Tongue (tissue), 2 donors: ENCODE results near the gene RNF145. TPM values are rescaled to one million over a fixed set of nuclear protein-coding genes. Genes with fewer than 3 reads are reported as not detected.
"Not testable (repeated sequence)": the region's sequence is repeated elsewhere in the genome, so short reads cannot be mapped to it uniquely, and the experiment has no call there.

Experiments
- DNase-seq: peaks from one replicate; pipeline ENCODE4 v3.0.0-alpha.2; 2015
- total RNA-seq: library from RNA; depleted of rRNA; stranded (reverse); fragments of >200 nt; gene quantifications from one replicate; pipeline ENCODE4 v1.2.3, GENCODE V29; 2014

The RNF145 gene
- total RNA-seq, 1 donor from 2014 or later, result 52.9 TPM

GRCh38 chr5:159190170-159190569 lies 19.2 kb downstream of the RNF145 start:
- DNase-seq, result no peak

- DNase-seq, result no peak
These were observed 20.0 kb downstream of the RNF145 start for GRCh38 chr5:159189310-159189709.

DNA sequence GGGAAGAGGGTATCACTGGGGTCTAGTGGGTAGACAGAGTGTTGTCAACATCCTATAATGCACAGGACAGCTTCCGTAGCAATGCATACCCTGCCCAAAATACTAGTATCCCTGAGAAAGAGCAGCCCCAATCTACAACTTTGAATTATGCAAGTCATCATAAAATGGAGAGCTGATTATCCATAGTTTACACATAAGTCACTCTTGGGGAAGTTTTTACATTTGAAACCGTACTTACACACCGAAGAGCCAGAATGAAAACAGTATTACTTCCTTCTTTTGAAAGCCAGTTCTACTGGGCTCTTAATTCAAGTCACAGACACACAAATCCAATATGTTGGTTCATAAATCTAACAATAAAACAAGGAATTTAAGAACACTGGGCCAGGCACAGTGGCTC lies 21.6 kb downstream of the RNF145 start:
- DNase-seq, result no peak

DNA sequence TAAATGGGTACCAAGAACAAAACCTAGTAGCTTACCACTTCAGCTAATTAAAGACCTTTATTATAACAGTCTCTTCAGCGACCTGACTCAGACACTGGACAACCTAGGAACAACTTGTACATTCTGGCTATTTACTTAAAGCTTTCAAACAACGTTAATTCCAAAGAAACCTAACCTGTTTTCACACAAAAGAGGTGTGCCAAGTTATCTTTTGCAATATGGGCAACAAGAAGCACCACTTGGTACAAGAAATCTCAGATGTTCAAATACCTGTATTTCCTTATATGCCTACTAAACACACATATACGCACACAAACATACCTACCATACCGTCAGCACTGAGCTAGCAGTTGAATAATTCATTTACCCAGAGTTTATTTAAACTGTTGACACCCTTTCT lies 23.0 kb downstream of the RNF145 start:
- DNase-seq, result peak; percentile 31

- DNase-seq, result no peak
These were observed 23.6 kb downstream of the RNF145 start for GRCh38 chr5:159185773-159186172.

DNA sequence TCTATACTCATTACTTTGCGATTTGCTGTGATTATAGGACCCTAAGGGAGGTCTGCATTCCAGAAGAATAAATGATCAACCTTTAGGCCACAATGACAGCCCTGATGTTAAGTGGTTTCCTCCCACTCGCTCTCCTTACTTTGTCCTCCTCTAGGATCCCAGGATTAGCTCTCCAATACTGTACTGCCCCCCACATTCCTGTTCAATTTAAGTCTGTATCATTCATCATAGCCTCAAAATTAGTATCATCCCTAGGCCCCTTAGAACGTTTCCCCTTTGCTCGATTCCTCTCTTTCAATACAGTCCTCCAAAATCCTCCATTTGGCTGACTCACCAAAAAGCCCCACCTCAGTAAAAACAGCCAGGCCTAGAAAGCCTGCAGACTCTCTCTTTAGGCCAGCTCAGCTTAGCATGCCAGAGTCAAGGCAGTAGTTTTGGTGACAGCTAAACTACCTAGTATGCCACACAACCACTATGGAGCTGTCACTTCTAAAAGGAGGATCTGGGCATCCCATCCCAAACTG lies 24.4 kb downstream of the RNF145 start:
- DNase-seq, result no peak

GRCh38 chr5:159184236-159184635 lies 25.1 kb downstream of the RNF145 start:
- DNase-seq, result no peak

DNA sequence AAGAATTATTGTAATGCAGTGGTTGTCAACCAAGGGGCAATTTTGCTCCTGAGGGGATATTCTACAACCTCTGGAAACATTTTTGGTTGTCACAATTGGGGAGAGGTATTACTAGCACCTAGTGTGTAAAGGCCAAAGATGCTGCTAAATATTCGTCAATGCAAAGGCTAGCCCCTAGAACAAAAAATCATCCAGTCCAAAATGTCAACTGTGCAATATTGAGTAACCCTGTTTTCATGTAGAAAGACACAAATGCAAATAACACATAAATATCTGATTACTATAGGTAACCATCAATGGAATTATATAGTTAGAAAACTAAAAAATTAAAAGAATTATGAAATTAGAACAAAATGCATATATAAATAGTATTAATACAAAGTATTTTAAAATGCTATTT lies 26.1 kb downstream of the RNF145 start:
- DNase-seq, result no peak

- peak; percentile 17 for DNase-seq
These were observed 26.7 kb downstream of the RNF145 start for GRCh38 chr5:159182691-159183090.

GRCh38 chr5:159181651-159182050 lies 27.7 kb downstream of the RNF145 start:
- no peak for DNase-seq

DNA sequence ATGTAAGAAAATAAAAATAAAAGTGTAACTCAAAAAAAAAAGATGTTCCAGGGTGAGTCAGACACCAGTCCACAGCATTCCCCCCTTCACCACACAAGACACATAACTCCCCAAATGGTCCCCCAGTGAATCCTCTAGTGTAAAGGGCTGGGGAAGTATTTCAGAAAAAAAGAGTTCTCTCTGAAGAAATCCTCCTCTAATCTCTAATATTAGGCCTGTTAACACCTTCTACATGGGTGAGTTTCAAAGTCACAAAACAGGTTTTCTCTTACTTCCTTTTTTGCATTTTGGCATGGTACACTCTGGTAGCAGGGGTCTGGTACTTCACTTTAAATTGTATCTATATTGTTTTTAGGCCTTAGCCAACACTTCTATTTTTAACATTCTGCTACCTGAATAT lies 28.2 kb downstream of the RNF145 start:
- peak; percentile 5 for DNase-seq

- DNase-seq, result no peak
These were observed 29.6 kb downstream of the RNF145 start for GRCh38 chr5:159179529-159180305.

- peak; percentile 40 for DNase-seq
These were observed 30.4 kb downstream of the RNF145 start for GRCh38 chr5:159178978-159179377.

DNA sequence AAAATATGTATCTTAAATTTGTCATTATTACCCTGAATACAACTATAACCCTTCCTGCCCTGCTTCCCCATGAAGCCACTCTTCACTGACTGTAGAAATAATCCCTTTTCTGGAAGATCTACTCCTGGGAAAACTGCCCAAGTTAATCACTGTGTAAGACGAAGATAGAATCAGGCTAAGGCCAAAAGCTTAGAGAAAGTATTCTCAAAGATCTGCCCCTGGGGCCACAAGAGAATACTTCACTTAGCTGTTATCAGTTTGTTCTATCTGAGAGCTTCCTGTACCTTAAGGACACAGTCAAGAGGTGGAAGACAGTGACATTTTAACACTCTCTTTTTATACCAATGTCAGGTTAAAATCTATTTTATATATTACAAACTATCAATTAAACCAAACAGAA lies 33.8 kb downstream of the RNF145 start:
- DNase-seq, result no peak

DNA sequence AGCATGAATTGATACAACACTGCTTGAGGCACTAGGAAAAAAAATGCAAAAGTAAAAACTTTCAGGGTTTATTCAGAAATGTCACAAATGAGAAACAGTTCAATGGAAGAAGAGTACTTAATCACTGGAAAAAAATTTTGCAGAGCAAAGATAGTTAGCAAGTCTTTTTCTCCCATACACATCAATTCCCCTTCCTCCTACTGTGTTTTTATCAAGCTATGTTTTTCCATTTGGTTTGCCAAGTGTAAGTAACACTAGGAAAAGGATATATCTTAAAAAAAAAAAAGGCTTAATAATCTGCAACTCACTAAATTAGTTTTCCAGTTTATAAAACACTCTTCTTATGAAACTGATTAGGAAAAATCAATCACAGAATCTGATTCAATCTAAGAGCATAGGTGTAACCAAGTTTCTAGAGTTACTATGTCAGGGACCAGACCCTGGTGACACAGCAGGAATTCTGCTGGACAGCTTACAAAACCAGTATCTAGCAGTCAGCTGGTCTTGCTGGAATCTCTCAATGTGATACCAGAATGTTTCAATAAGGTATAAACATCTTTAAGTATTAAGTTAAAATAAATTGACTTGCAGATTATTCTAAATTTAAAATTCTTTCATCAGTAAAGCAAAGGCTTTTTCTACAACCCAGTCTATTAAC lies 34.7 kb downstream of the RNF145 start:
- DNase-seq, result no peak

GRCh38 chr5:159171274-159171673 lies 38.1 kb downstream of the RNF145 start:
- DNase-seq, result no peak

DNA sequence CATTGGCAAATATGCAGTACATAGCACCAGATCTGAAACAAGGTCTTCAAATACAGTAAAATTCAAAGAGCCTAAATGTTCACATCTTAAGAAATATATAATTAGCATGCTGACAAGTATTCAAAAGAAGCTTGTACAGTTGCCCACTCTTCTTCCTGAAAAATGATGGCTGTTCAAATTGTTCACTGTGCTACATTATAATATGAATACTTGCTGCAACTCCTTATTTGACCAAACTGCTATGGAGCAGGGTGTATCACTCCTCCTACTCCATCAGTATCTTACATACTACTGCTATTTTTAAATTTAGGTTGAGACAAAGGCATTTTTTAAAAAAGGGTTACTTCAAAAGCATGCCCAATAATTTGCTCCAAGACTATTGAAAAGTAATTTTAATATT lies 39.3 kb downstream of the RNF145 start:
- no peak for DNase-seq

- DNase-seq, result no peak
These were observed 42.9 kb downstream of the RNF145 start for GRCh38 chr5:159166416-159166815.

GRCh38 chr5:159163701-159164046 lies 45.7 kb downstream of the RNF145 start:
- no peak for DNase-seq

- DNase-seq, result no peak
These were observed 46.2 kb downstream of the RNF145 start for GRCh38 chr5:159163027-159163700.

DNA sequence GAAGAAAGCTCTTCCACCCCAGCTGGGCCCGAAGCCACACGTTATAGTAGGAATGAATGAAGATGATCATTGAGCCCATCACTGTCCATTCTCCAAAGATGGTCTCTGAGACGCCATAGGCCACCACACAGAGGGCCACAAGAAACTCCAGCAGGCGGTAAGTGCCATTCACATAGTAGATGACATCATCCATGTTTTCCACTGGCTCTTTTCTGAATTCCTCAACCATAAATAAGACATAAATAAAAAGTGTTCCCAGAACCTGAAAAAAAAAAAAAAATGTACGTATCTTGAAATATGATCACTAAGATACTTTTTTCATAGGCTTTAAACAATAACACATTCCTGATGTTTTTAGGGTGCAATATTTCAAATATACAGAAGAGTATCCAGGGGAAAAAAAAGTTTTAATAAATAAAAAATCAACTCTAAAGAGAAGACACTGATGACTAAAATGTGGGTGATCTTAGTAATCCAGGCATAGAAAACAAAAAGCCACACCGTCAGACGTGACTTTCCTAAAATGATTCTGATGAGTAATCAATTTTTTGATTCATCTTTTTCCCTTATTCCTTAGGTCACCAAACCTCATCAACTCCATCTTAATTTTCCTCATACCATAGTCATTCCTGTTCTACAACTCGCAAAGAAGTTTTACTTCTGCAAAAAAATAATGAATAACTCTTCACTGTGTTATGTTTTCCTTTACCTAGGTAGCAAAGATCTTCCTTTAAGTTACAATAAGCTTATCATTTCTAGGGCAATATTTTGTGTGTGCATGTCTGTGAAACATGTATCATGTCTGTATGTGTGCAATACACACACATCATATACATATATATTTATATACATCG lies 47.8 kb downstream of the RNF145 start:
- DNase-seq, result no peak

DNA sequence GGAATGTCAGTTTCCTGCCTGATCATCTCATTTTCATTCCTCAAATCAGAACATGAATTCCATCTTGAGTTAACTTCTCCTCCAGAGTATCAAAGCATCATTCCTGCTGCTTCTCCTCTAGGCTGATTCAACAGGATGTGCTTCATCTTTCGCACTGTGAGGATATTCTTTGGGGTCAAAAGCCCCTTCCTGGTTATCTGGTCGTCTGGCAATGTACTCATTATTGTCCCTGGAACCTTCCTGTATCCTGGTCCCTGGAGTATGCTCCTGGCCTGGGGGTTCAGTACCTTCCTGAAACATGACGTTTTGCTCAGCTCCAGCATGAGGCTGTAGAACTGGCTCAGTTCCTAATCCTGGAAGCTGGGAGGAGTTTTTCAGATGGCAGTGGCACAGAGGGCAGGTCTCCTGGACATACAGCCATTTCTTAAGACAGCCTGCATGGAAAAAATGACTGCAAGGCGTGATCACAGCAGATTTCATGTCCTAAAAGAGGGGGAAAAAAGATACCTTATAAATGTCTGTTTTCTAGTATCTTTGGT lies 50.7 kb downstream of the RNF145 start:
- not testable (repeated sequence) for DNase-seq
